OCI-LY3 (cell line): ENCODE results near the gene SHANK2.

Experiments
- H2AFZ ChIP-seq: fragments of 200-600, 300-600 bp; shearing (Covaris generic); 2 replicates; pipeline ENCODE4 v1.6.0; 2014; ENCODE audit warnings: antibody characterized with exemption, low read depth, low read length
- H3K27ac ChIP-seq: fragments of 200-600, 300-600 bp; sonication (generic); 2 replicates; pipeline ENCODE4 v1.5.1; 2014; ENCODE audit warnings: mild to moderate bottlenecking, low read length, moderate library complexity, mixed read lengths
- H3K27me3 ChIP-seq: fragments of 200-600, 300-600 bp; sonication (generic); 2 replicates; pipeline ENCODE4 v1.6.1; 2014; ENCODE audit warnings: low read depth, low read length, mixed read lengths
- H3K36me3 ChIP-seq: fragments of 200-600, 300-600 bp; sonication (generic); replicated peaks from 2 replicates; pipeline ENCODE3; 2014; ENCODE audit warnings: low read depth, low read length, mixed read lengths
- H3K4me1 ChIP-seq: fragments of 300-600, 200-600 bp; sonication (generic); 2 replicates; pipeline ENCODE4 v1.6.1; 2014; ENCODE audit warnings: low read length, mixed read lengths
- H3K4me2 ChIP-seq: fragments of 200-600, 300-600 bp; sonication (generic); 2 replicates; pipeline ENCODE4 v1.6.1; 2014; ENCODE audit warnings: low read length, mixed read lengths
- H3K4me3 ChIP-seq: fragments of 300-600, 200-600 bp; sonication (generic); 2 replicates; pipeline ENCODE4 v1.5.1; 2014; ENCODE audit warnings: antibody characterized with exemption, mild to moderate bottlenecking, low read length, moderate library complexity
- H3K79me2 ChIP-seq: fragments of 300-600, 200-600 bp; shearing (Covaris generic); 2 replicates; pipeline ENCODE4 v1.6.1; 2014; ENCODE audit warnings: mild to moderate bottlenecking, low read length, mixed read lengths
- H3K9ac ChIP-seq: fragments of 300-600, 200-600 bp; shearing (Covaris generic); 2 replicates; pipeline ENCODE4 v1.6.0; 2014; ENCODE audit warnings: mild to moderate bottlenecking, low read length, moderate library complexity
- H3K9me3 ChIP-seq: fragments of 200-600, 300-600 bp; shearing (Covaris generic); 2 replicates; pipeline ENCODE4 v1.6.1; 2014; ENCODE audit warnings: low read length, mixed read lengths; ENCODE audit not compliant: insufficient read depth
- H4K20me1 ChIP-seq: fragments of 200-600, 300-600 bp; sonication (generic); 2 replicates; pipeline ENCODE4 v1.6.1; 2016; ENCODE audit warnings: low read length, mixed read lengths; ENCODE audit not compliant: insufficient read depth
- CTCF ChIP-seq: fragments of 200-600, 300-600 bp; sonication (generic); IDR thresholded peaks from 2 replicates; pipeline ENCODE4 v1.5.1; 2014; ENCODE audit warnings: antibody characterized with exemption, low read length, low read depth
- EZH2phosphoT487 ChIP-seq: fragments of 200-600 bp; shearing (Covaris generic); IDR thresholded peaks from 2 replicates; pipeline ENCODE4 v1.6.1; 2018; ENCODE audit warnings: antibody characterized with exemption, mixed run types, low read depth

Gene SHANK2

GRCh38 chr11:71268706-71269321, 16.4 kb upstream of the SHANK2 start:
- Histone ChIP-seq H3K36me3 (no peaks in the 10 kb centered on the region), H3K4me1 (no peaks in the 10 kb centered on the region), H3K27me3 (no peaks in the 10 kb centered on the region; the same call in 1 of the 2 replicates), H3K9ac (no peak overlapping the region), H3K4me2 (no peak overlapping the region), H3K9me3 (no peaks in the 10 kb centered on the region; the same call in 1 of the 2 replicates), H2AFZ (no peak overlapping the region), H3K27ac (no peak overlapping the region), H4K20me1 (no peaks in the 10 kb centered on the region), H3K79me2 (no peaks in the 10 kb centered on the region), H3K4me3 (no peak overlapping the region)
- TF ChIP-seq EZH2phosphoT487 (no peak), CTCF (no peak)

- H3K4me1 ChIP-seq = no peaks in the 10 kb centered on the region
- H3K27me3 ChIP-seq = no peaks in the 10 kb centered on the region; the same call in 1 of the 2 replicates
- H3K9me3 ChIP-seq = no peaks in the 10 kb centered on the region
- no peak overlapping the region for H3K27ac ChIP-seq
- H3K4me2 ChIP-seq = no peak overlapping the region
- H3K4me3 ChIP-seq = no peak overlapping the region
- H3K36me3 ChIP-seq = no peaks in the 10 kb centered on the region
- H2AFZ ChIP-seq = no peak overlapping the region
- no peaks in the 10 kb centered on the region for H3K79me2 ChIP-seq
- no peak overlapping the region for H3K9ac ChIP-seq
- no peaks in the 10 kb centered on the region for H4K20me1 ChIP-seq
- no peak for TF ChIP-seq CTCF
- no peak for TF ChIP-seq EZH2phosphoT487
These were observed 15.5 kb upstream of the SHANK2 start for GRCh38 chr11:71267807-71268421.

GRCh38 chr11:71266114-71266833, 13.9 kb upstream of the SHANK2 start:
- H3K79me2 ChIP-seq = no peaks in the 10 kb centered on the region
- H3K27me3 ChIP-seq = no peaks in the 10 kb centered on the region; the same call in 1 of the 2 replicates
- H2AFZ ChIP-seq = no peak overlapping the region
- no peak overlapping the region for H3K4me2 ChIP-seq
- H3K4me1 ChIP-seq = no peaks in the 10 kb centered on the region
- no peaks in the 10 kb centered on the region for H4K20me1 ChIP-seq
- no peak for TF ChIP-seq EZH2phosphoT487
- no peak for TF ChIP-seq CTCF
- no peak overlapping the region for H3K9ac ChIP-seq
- no peaks in the 10 kb centered on the region for H3K9me3 ChIP-seq
- no peak overlapping the region for H3K4me3 ChIP-seq
- no peak overlapping the region for H3K27ac ChIP-seq
- no peaks in the 10 kb centered on the region for H3K36me3 ChIP-seq

- Histone ChIP-seq H4K20me1 (no peaks in the 10 kb centered on the region), H2AFZ (no peak overlapping the region), H3K36me3 (no peaks in the 10 kb centered on the region), H3K9ac (no peak overlapping the region), H3K79me2 (no peaks in the 10 kb centered on the region), H3K4me1 (no peaks in the 10 kb centered on the region), H3K9me3 (no peaks in the 10 kb centered on the region), H3K27ac (no peak overlapping the region), H3K4me2 (no peak overlapping the region), H3K27me3 (no peaks in the 10 kb centered on the region; the same call in 1 of the 2 replicates), H3K4me3 (no peak overlapping the region)
- TF ChIP-seq CTCF = no peak
- TF ChIP-seq EZH2phosphoT487 = no peak
These were observed 13.2 kb upstream of the SHANK2 start for GRCh38 chr11:71265559-71266092.
